NOMO-1 treated with dmso at 0.1 percent for 144 hours (cell line): ENCODE results near the gene NPIPB2.

Experiments
- DNase-seq: peaks from one replicate; lab custom pipeline; 2025; ENCODE audit not compliant: unreplicated experiment; lab: John Stamatoyannopoulos, UW

Gene NPIPB2

GRCh38 chr16:11907160-11907970, 34.5 kb downstream of the NPIPB2 start:
- no peak for DNase-seq

- no peak for DNase-seq
Observed at GRCh38 chr16:11903906-11904305, 37.9 kb downstream of the NPIPB2 start.

- DNase-seq = no peak
Observed at GRCh38 chr16:11901091-11901490, 40.8 kb downstream of the NPIPB2 start.

GRCh38 chr16:11896486-11897176, 45.2 kb downstream of the NPIPB2 start:
- no peak for DNase-seq

GRCh38 chr16:11893571-11893970, 48.3 kb downstream of the NPIPB2 start:
- no peak for DNase-seq

GRCh38 chr16:11892761-11893160, 49.1 kb downstream of the NPIPB2 start:
- no peak for DNase-seq

- DNase-seq = no peak
Observed at GRCh38 chr16:11890231-11890965, 51.4 kb downstream of the NPIPB2 start.

GRCh38 chr16:11886881-11887280, 55.0 kb downstream of the NPIPB2 start:
- no peak for DNase-seq

- DNase-seq = no peak
Observed at GRCh38 chr16:11884035-11884434, 57.8 kb downstream of the NPIPB2 start.

DNA sequence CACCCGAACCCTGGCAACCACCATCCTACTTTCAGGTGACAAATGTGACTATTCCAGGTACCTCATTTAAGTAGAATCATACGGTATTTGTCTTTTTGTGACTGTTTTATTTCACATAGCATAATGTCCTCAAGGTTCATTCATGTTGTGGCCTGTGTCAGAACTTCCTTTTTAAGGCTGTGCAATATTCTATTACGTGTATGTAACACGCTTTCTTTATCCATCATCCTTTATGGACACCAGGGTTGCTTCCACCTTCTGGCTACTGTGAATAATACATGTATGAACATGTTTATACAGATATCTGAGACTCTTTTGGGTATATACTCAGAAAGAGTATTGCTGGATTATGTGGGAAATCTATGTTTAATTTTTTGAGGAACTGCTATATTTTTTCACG, 61.8 kb downstream of the NPIPB2 start:
- no peak for DNase-seq

GRCh38 chr16:11877374-11877773, 64.5 kb downstream of the NPIPB2 start:
- DNase-seq = no peak
